GM10847 (cell line): ENCODE data around the gene NMRAL1.

Experiments used
- POLR2A ChIP-seq: IDR thresholded peaks from 2 replicates; pipeline ENCODE4 v1.6.1; 2011; ENCODE audit not compliant: insufficient read length; ENCODE audit errors: extremely low read depth

NMRAL1 gene

GRCh38 chr16:4509420-4509819 lies 35.0 kb upstream of the NMRAL1 start:
- no peak for TF ChIP-seq POLR2A

- no peak for TF ChIP-seq POLR2A
These were observed 34.4 kb upstream of the NMRAL1 start for GRCh38 chr16:4508806-4509205.

- TF ChIP-seq POLR2A = no peak
These were observed 33.3 kb upstream of the NMRAL1 start for GRCh38 chr16:4507588-4508345.

- no peak for TF ChIP-seq POLR2A
These were observed 32.0 kb upstream of the NMRAL1 start for GRCh38 chr16:4506450-4506849.

GRCh38 chr16:4505356-4506147 lies 31.1 kb upstream of the NMRAL1 start:
- no peak for TF ChIP-seq POLR2A

GRCh38 chr16:4501071-4501478 lies 26.6 kb upstream of the NMRAL1 start:
- no peak for TF ChIP-seq POLR2A

- no peak for TF ChIP-seq POLR2A
These were observed 25.8 kb upstream of the NMRAL1 start for GRCh38 chr16:4500272-4500671.

GRCh38 chr16:4499196-4499555 lies 24.8 kb upstream of the NMRAL1 start:
- no peak for TF ChIP-seq POLR2A

- TF ChIP-seq POLR2A = no peak
These were observed 24.2 kb upstream of the NMRAL1 start for GRCh38 chr16:4498546-4499195.

- no peak for TF ChIP-seq POLR2A
These were observed 21.9 kb upstream of the NMRAL1 start for GRCh38 chr16:4496305-4496704.

GRCh38 chr16:4495766-4496165 lies 21.3 kb upstream of the NMRAL1 start:
- TF ChIP-seq POLR2A = no peak

GRCh38 chr16:4494746-4495490 lies 20.5 kb upstream of the NMRAL1 start:
- no peak for TF ChIP-seq POLR2A

- no peak for TF ChIP-seq POLR2A
These were observed 17.5 kb upstream of the NMRAL1 start for GRCh38 chr16:4491898-4492297.

- no peak for TF ChIP-seq POLR2A
These were observed 14.6 kb upstream of the NMRAL1 start for GRCh38 chr16:4489030-4489429.

- no peak for TF ChIP-seq POLR2A
These were observed 14.1 kb upstream of the NMRAL1 start for GRCh38 chr16:4488499-4488967.
